HG03139 (cell line): ENCODE measurements around the gene DDTL.

ENCODE experiments used
- ATAC-seq: cut with Tn5 transposase; IDR thresholded peaks from one replicate; pipeline ENCODE4 v1.9.1; 2021; ENCODE audit not compliant: unreplicated experiment

Gene DDTL

GRCh38 chr22:24005201-24005600, 38.5 kb downstream of the DDTL start, which contains the start of gene GSTT4:
Gene GSTT4, minus strand, starts transcription at chr22:24005453. Its CDS starts 97 bp downstream, at chr22:24005356.
- ATAC-seq: no peak

- no peak for ATAC-seq
These were observed 39.7 kb downstream of the DDTL start for GRCh38 chr22:24006207-24006913.

- ATAC-seq: no peak
These were observed 40.2 kb downstream of the DDTL start for GRCh38 chr22:24006914-24007214.

- no peak for ATAC-seq
These were observed 40.7 kb downstream of the DDTL start for GRCh38 chr22:24007253-24008021.

- ATAC-seq: no peak
These were observed 41.3 kb downstream of the DDTL start for GRCh38 chr22:24008022-24008283.

- no peak for ATAC-seq
These were observed 41.9 kb downstream of the DDTL start for GRCh38 chr22:24008381-24009226.

- no peak for ATAC-seq
These were observed 42.7 kb downstream of the DDTL start for GRCh38 chr22:24009227-24010017.

- no peak for ATAC-seq
These were observed 43.3 kb downstream of the DDTL start for GRCh38 chr22:24010018-24010391.

- ATAC-seq: no peak
These were observed 45.0 kb downstream of the DDTL start for GRCh38 chr22:24011735-24012068.

- ATAC-seq: no peak
These were observed 49.5 kb downstream of the DDTL start for GRCh38 chr22:24016156-24016555.

- no peak for ATAC-seq
These were observed 54.6 kb downstream of the DDTL start for GRCh38 chr22:24021304-24021703.
